CD4-positive, alpha-beta T cell treated with Interferon gamma for 1 hour (primary cell): ENCODE data around the gene CD3D.

Source experiments
- DNase-seq: peaks from one replicate; pipeline ENCODE4 v3.0.0-alpha.2; 2020

CD3D gene

DNA sequence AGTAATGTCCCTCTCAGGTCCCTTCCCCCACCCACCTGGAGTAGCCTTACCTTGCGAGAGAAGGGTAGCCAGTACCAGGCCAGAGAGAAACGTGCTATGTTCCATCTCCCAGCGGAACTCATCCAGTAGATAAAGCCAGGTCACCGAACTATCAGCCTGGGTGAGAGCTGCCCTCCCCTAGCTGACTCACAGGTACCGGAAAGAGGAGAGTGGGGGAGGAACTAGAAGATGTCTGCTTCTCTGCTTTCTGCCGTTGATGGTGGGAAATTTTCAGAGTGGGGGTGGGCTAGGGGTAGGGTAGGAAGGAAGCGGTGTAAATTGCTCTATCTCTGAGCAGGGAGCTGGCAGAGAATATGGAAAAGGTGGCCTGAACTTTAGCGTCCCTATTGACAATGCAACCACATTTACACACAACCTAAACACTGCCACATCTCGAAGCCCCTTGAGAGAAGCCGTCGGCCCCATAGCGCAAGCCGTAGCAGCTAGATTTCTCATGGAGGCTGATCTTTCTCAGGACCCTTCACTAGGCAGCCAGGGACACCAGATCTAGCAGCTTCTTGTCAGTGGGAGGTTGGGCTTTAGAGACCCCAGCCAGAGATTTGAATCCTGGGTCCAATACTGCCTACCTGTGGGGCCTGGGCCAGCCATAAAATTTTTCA, at the start of gene CD3D:
Gene CD3D, minus strand, starts transcription at position 203 of the 659 bp plus-strand sequence. Its CDS starts 98 bp downstream, at position 105.
- peak; percentile 50 for DNase-seq

DNA sequence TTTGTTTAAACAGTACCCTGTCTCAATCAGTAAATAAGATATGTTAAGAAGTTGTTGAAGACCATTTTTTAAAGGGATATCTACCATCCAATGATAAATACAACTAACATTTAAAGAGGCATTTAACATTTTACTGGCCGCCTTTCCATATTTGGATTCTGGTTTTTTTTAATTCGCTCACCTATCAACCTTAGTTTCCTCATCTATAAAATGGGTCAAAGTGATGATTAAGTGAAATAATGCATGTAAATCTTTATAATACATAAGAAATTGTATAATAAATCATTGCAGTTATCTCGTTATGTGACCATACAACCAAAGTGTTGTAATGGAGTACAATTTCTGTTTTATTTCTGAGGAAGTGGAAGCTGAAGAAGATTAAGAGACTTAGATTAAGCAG, 41.2 kb upstream of the CD3D start:
- no peak for DNase-seq

DNA sequence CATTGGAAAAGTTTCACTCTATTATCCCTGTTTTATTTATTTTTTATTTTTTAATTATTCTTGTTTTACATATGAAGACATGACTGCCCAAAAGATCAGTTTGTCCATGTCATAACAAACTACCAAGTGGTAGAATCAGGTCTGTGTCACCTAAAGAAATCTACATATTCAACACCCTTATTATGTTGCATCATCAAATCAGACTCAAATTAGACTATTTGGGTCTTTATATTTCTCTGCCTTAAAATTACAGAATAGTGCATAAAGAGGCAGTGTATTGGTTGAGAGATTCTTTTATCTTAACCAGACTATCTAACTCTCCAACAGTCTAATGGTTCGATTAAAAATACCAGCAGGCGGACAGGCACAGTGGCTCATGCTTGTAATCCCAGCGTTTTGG, 40.4 kb upstream of the CD3D start:
- no peak for DNase-seq

DNA sequence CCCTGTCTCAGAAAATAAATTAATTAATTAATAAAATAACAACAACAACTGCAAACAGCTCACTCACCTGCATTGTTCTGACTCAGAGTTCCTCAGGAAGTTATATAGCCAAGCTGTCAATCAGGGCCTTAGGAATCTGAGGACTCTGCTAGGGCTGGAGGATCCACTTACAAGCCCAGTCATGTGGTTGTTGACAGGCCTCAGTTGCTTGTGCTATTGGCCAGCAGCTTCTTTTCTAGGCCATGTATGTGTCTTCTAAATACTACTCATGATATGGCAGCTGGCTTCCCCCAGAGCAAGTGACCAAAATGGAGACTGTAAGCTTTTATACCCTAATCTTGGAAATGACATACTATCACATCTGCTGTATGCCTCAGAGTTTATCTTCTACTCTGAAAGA, 38.1 kb upstream of the CD3D start:
- no peak for DNase-seq

DNA sequence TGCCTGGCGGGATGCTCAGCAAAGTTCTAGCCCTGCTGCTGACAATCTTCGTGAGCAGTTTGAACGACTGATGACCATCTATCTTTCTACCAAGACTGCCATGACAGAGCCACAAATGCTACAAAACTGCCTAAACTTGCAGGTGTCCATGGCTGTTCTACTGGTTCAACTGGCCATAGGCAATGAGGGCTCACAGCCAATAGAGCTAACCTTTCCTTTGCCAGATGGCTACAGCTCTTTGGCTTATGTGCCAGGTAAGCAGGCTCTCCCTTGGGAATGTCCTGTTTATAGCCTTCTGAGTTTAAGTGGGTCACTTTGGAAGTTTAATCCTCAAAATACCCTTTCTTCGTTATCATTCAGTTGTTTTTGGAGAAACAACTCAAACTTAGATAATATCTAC, 37.0 kb upstream of the CD3D start:
- no peak for DNase-seq

DNA sequence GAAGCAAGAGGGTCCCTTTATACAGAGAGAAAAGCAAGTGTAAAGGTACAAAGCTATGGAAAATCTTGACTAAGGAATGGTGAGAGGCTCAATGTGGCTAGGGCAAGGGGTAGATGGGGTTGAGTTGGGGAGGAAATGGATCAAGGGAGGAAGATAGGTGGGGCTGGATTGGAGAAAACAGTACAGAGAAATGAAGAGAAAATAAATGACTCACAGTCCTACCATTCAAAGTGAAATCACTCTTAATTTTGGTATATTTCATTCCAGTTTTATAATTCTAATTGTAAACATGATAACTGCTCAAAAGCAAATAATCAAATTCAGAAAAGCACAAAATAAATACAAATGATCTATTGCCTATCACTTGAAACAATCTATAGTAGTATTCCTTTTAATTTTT, 33.5 kb upstream of the CD3D start:
- no peak for DNase-seq

DNA sequence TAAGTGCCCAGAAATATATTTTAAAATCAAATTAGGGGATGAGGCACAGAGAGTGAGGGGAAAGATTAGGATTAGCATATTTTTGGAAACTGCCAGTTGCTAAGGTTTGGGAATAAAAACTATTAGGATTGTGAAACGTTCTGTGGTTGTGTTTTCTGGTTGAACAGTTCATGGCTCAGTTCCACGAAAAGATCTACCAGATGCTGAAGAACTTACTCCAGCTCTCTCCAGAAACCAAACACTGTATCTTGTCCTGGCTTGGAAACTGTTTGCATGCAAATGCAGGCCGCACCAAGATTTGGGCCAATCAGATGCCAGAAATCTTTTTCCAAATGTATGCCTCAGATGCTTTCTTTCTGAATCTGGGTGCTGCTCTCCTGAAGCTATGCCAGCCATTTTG, 32.2 kb upstream of the CD3D start:
- no peak for DNase-seq

DNA sequence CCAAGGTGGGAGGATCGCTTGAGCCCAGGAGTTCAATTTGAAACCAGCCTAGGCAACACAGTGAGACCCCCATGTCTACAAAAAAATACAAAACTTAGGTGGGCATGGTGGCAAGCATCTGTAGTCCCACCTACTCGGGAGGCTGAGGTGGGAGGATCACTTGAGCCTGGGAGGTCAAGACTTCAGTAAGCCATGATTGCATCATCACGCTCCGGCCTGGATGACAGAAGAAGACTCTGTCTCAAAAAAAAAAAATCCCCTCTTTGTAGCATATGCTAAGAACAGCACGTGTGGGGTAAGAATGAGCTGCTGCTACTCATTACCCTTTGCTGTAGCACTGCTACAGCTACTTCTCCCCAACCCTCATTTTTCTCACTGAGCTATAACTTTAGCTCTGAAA, 31.4 kb upstream of the CD3D start:
- no peak for DNase-seq

DNA sequence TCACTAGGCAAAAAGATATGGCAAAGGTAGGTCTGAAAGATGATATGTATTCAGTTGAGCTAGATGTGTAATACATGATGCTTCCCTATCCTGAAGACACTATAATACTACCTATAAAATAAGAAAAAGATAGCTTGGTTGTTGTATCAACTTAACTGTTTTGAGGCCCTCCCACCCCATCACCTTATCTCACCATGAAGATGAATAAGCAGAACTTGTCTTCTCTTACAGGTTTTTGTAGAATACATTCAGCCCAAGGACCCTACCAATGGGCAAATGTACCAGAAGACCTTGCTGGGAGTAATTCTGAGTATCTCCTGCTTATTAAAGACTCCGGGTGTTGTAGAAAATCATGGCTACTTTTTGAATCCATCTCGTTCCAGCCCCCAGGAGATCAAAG, 30.8 kb upstream of the CD3D start:
- no peak for DNase-seq

DNA sequence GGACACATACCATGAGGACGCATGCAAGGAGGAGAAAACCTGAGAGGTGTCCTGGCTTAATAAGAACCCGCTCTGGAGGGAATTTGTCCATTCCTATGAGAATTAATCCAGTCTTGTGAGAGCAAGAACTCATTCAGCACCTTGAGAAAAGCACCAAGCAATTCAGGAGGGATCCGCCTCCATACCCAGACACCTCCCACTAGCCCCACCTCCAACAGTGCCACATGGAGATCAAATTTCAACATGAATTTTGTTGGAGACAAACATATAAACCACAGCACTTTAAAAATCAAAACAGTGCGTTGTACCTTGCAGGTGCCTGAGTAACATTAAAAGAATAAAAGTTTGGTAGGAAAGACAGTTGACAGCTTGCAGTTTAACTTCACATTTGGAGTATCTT, 28.3 kb upstream of the CD3D start:
- DNase-seq: no peak

DNA sequence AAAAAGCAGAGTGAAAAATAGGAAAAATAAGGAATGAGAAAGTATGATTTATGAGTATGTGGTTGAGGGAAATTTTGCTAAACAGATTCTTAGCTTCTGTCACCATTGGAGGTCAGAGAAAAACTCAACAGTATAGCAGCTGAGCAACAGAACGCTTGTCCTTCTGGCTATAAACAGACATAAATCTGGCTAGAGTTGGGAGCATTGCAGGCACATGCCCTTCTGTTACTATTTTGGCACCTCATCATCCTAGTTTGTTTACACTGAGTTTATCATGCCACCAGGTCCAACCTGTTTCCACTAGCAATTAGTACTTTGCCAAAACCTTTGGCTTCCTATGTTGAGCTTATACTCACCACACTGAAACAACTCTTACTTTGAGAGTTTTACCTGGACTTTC, 23.8 kb upstream of the CD3D start:
- DNase-seq: no peak

DNA sequence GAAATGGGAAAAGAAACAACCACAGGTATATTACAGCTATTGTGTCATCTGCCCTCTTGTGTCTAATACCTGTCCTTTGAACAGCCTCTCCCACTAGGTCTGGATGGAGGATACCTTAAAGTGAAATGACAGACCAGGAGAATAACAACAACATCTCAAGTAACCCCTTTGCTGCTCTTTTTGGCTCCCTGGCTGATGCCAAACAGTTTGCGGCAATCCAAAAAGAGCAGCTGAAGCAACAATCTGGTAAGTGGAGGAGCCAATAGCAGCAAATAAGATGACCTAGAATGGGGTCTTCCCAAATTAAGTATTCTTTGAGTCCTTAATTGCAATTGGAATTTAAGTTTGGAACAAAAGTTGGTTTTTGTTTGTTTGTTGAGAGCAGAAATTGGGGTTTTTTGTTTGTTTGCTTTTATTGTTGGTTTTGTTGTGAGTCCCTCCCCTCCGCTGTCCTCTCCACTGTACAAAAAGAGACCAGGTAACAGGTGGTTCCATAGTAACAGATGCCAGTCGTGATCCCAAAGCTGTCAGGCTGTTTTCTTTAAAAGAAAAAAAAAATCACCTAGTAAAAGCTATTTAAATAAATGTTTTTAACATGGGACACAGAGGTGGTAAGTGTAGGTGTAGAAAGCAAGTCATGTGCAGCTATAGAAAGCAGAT, 22.6 kb upstream of the CD3D start:
- no peak for DNase-seq

DNA sequence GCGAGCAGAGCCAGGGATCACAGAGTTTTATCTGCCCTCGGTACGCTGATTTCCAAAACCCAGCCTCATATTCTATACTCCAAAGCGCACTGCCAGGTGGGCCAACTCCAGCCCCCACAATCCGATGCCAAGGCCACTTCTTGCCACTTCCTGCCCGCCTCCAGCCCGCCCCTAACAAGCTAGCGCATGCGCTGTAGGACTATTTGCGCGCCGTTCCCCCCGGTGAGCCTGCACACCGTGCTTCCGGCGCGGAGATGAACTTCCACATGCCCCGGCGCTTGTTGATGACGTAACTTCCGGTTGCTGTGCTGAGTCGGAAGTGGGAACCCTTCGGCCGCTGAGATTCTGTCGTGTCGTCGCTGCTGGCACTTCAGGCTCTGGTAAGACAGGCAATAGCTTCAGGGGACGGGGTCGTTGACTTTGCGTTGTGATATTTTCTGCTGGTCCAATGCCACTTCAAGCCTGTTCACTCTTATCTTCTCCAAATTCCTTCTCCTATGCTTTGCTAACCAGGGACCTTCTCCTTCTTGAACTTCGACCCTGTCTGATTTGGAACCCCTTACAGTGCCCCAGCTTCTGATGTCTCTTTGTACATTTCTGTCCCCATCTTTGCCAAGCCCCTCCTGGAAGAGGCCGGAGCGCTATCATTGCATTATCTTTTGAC, 16.9 kb upstream of the CD3D start, which contains the start of gene UBE4A:
Gene UBE4A, plus strand, starts transcription at position 306 of the 664 bp plus-strand sequence. CDS start 5,481 bp downstream, outside the sequence.
- peak; percentile 97 for DNase-seq

DNA sequence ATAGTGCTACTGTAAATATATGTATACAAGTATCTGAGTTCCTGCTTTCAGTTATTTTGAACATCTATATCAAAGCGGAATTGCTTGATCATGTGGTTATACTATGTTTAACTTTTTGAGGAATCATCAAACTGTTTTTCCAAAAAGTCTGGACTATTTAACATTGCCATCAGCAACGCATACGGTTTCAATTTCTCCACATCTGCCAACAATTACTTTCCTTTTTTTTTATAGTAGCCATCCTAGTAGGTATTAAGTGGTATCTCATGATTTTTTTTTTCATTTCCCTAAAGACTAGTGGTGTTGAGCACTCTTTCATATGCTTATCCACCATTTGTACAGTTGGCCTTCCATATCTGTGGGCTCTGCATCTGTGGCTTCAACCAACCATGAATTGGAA, 15.6 kb upstream of the CD3D start:
- no peak for DNase-seq

DNA sequence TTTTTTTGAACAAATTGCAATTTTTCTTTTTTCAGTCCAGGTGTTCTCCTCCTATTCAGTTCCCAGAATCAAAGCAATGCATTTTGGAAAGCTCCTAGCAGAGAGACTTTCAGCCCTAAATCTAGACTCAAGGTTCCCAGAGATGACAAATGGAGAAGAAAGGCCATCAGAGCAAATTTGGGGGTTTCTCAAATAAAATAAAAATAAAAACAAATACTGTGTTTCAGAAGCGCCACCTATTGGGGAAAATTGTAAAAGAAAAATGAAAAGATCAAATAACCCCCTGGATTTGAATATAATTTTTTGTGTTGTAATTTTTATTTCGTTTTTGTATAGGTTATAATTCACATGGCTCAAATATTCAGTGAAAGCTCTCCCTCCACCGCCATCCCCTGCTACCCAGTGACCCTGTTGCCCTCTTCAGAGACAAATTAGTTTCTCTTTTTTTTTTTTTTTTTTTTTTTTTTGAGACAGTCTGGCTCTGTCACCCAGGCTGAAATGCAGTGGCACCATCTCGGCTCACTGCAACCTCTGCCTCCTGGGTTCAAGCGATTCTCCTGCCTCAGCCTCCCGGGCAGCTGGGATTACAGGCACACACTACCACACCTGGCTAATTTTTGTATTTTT, 10.7 kb upstream of the CD3D start:
- DNase-seq: no peak

DNA sequence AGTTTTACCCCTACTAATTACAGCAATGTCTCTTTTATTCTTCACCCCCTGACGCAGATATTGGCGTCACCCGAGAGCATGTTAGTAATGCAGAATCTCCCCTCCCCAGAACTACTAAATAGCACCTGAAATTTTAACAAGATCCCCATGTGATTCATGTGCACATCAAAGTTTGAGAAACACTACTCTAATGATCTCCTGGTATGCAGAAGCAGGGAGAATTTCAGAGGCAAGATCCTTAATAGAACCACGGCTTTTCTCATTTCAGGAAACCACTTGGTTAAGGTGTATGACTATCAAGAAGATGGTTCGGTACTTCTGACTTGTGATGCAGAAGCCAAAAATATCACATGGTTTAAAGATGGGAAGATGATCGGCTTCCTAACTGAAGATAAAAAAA, 7.0 kb upstream of the CD3D start:
- DNase-seq: no peak

DNA sequence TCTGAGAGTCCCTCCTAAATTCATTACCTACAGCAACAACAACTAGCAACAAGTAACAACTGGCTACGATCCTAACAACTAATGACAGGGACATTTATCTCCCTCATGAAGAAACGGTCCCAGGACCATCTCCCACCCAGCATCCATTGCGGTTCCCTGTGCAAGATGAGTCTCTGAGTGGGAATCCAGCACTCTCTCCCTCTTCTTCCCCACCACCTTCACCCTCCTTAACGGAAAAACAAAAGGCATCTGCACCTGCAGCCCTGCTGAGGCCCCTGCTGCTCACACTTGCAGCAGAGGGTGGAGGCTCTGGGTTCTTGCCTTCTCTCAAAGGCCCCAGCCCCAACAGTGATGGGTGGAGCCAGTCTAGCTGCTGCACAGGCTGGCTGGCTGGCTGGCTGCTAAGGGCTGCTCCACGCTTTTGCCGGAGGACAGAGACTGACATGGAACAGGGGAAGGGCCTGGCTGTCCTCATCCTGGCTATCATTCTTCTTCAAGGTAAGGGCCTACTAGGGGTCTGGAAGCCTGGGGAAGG, 1.5 kb upstream of the CD3D start, which contains the start of gene CD3G:
Gene CD3G, plus strand, starts transcription at position 364 of the 535 bp plus-strand sequence. Its CDS starts 80 bp downstream, at position 444.
- peak; percentile 60 for DNase-seq

DNA sequence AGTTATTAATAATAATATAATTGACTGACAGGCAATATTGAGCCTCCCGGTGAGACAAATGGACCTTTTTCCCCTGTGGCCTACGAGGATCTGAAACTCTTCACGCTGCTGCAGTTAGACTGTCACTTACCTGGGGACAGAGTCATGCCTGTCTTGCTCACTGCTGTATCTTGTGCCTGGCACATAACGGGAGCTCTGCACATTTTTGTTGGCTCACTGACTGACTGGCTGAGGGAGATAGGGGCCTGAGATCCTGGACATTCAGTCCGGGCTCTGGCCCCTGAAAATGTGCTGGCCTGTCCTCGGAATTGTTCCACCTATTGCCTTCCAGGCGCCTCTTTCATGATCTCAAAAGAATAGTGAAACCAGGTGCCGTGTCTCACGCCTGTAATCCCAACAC, 743 bp upstream of the CD3D start:
- no peak for DNase-seq

DNA sequence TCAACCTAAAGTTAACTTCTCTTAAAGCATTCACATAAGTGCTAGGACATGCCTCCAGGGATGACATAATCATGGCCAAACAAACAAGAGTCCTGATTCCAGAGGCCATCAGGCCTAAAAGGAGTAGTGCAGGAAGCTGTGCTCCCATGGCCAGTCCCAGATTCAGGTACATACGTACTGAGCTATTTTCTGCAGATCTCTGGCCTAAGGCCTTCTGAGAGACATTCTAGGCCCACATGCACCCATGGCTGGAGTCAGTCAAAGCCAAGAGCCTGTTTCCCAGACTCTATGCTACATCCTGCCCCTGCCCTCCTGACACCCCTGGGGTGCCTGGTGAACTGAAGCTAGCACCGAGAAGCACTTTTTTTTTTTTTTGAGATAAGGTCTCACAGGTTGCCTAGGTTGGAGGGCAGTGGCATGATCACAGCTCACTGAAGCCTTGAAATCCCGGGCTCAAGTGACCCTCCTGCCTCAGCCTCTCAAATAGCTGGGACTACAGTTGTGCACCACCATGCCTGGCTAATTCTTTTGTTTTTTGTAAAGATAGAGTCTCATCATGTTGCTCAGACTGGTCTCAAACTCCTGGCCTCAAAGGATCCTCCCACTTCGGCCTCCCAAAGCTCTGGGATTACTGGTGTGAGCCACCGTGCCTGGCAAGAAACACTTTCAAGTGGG, 553 bp downstream of the CD3D start:
- no peak for DNase-seq

DNA sequence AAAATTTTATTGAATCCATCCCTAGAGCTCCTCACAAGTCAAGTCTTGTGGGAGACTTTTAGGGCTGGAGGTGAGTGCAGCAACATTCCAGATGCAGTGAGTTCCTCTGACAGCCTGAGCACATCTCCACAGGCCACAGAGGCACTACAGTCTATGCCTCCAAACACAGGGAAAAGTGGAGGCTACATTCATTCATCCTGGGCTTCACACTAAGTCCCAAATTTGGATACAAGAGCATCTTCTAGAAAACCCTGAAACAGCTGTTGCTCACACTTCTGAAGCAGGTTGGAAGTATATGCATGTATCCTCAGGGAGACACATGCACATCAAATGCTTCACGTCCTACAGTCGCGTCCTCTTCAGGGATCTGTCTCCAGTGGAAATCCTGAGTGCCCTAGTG, 1.2 kb downstream of the CD3D start:
- DNase-seq: no peak

DNA sequence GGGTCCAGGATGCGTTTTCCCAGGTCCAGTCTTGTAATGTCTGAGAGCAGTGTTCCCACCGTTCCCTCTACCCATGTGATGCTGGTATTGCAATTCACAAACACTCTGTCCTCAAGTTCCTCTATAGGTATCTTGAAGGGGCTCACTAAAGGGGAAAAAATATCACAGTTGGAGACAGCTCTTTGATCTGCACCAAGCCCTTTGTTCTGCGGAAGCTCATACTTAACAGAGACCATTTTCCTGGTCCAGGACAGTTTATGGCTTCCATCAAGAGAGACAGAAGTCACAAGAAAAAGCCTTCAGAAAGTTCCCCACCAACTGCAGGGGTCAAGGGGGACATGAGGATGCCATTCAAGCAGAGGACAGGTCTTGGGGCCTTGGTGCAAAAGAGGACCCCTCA, 2.1 kb downstream of the CD3D start:
- no peak for DNase-seq

DNA sequence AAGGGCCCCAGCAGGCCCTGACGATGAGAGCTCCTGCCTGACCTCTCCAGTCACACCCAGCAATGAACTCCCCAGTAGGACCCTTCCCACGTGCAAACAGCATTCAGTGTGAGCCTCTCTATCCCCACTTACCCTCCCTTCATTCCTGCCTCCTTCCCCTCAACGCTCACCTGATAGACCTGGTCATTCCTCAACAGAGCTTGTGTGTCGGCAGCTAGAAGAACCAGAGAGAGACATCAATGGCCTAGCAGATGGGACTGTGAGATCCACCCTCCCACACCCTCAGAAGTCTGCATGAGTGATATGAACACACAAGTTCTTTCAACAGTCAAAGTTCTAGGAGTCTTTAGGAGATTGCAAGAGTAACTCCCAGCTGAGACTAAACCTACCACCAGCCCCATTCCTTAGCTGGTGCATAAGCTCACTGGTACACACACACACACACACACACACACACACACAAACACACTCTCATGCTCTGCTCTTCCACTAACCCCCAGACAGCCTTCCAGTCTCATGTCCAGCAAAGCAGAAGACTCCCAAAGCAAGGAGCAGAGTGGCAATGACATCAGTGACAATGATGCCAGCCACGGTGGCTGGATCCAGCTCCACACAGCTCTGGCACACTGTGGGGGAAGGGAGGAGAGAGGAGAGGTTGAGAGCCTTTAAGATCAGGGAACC, 3.1 kb downstream of the CD3D start:
- no peak for DNase-seq
